Lower leg skin (tissue), 4 donors: ENCODE data around the gene ASPSCR1. TPM values are rescaled to one million over a fixed set of nuclear protein-coding genes. Genes with fewer than 3 reads are reported as not detected.

ENCODE experiments used
- DNase-seq, 2 donors: peaks; one replicate each; pipeline ENCODE4 v3.0.0-alpha.2; 2019; ENCODE audit warnings: low spot score in 2 of 2
- H3K4me3 ChIP-seq: fragments of 200-600 bp; sonication (generic); 2 replicates; pipeline ENCODE4 v1.5.1; 2017; ENCODE audit warnings: mild to moderate bottlenecking, low read depth; ENCODE audit not compliant: poor library complexity, severe bottlenecking
- CTCF ChIP-seq, 3 donors: fragments of 450-650 bp; IDR thresholded peaks; one replicate each; pipeline ENCODE4 v1.5.1; 2016; ENCODE audit warnings: antibody characterized with exemption in 3 of 3, mild to moderate bottlenecking in 3 of 3, moderate library complexity in 2 of 3
- POLR2A ChIP-seq, 2 donors: fragments of 450-650 bp; IDR thresholded peaks; one replicate each; pipeline ENCODE4 v1.6.1; 2016 to 2017; ENCODE audit warnings: antibody characterized with exemption in 2 of 2, mild to moderate bottlenecking in 1 of 2, moderate library complexity in 1 of 2
- WGBS, 2 donors: methylation state at CpG; one replicate each; pipeline ENCODE4 v1.1.5; 2018; 5-methylcytosine and 5-hydroxymethylcytosine counted together
- intact Hi-C: fragments of 100-400 bp; cut with DNase I; formaldehyde crosslinking; loops from one replicate; pipeline ENCODE4 v1.15.0; 2023; ENCODE audit warnings: low total_unique reads
- total RNA-seq, 4 donors: library from RNA; depleted of rRNA; stranded (reverse); fragments of >200 nt; gene quantifications; one replicate each; pipeline ENCODE4 v1.1.0, GENCODE V29; 2016

Gene ASPSCR1
- total RNA-seq, 4 donors from 2014 or later: 24.0 to 31.5 (median 27.4) TPM

DNA sequence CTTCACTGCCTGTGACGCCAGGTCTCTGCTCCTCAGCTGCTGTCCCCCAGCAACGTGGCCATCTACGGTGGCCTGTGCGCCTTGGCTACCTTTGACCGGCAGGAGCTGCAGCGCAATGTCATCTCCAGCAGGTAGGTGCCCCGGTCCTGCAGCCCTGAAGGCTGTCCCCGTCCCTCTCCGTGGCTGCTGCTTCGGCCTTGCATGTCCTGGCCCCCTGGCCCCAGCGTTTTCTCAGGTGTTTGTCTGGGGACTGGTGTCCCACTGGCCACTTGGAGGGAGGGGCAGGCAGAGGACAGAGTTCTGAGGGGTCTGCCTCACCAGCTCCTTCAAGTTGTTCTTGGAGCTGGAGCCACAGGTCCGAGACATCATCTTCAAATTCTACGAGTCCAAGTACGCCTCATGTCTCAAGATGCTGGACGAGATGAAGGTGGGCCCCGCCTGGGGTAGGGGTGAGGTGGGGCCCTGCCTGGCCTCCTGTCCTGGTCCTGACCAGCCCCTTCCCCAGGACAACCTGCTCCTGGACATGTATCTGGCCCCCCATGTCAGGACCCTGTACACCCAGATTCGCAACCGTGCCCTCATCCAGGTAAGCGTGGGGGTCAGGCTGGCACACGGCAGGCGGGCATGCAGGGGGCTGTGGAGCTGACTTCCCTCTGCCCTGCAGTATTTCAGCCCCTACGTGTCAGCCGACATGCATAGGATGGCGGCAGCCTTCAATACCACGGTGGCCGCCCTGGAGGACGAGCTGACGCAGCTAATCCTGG lies 78.7 kb downstream of the ASPSCR1 start:
- no peak for DNase-seq
- 89 to 92% methylated on average over 24 to 25 of the region's 28 CpGs for WGBS, 2 donors
- intact Hi-C loops: no loop called here
- no peak overlapping the region for H3K4me3 ChIP-seq
- TF ChIP-seq CTCF (IDR thresholded peaks at IDR 0.05): no peak
- no peak for TF ChIP-seq POLR2A (IDR thresholded peaks at IDR 0.05)

DNA sequence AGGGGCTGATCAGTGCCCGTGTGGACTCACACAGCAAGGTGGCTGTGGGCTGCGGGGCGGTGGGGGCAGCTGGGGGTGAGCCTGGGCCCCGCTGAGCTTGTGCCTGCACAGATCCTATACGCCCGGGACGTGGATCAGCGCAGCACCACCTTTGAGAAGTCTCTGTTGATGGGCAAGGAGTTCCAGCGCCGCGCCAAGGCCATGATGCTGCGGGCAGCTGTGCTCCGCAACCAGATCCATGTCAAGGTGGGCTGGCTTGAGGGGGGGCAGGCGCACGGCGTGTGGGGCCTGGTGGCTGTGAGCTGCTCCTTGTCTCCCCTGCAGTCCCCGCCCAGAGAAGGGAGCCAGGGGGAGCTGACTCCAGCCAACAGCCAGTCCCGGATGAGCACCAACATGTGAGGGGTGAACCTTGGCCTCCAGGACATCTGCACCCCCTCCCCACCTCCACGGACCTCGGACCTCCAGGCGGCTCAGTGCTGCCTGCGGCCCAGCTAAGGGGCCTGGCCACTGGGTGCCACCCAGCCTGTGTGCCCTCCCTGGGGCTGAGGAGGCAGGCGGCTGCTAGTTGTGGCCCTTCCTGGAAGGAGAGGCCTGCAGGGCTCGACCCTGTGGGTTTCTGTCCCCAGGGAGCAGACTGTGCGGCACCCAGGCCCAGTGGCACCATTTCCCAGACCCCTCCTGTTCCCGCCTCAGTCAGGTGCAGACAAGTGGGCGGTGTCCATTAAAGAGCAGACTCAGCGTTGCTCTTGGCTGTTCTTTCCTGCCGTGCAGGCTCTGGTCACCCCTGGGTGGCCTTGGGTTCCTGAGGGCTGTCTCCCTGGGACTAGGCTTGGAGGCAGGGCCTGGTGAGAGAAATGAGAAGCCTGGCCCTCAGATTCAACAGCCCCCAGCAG lies 79.5 kb downstream of the ASPSCR1 start:
- intact Hi-C loops: no loop called here
- no peak for TF ChIP-seq POLR2A (IDR thresholded peaks at IDR 0.05)
- TF ChIP-seq CTCF (IDR thresholded peaks at IDR 0.05): no peak
- DNase-seq: no peak
- WGBS, 2 donors: 81 to 84% methylated on average over 10 to 24 of the region's 29 CpGs
- no peak overlapping the region for H3K4me3 ChIP-seq

DNA sequence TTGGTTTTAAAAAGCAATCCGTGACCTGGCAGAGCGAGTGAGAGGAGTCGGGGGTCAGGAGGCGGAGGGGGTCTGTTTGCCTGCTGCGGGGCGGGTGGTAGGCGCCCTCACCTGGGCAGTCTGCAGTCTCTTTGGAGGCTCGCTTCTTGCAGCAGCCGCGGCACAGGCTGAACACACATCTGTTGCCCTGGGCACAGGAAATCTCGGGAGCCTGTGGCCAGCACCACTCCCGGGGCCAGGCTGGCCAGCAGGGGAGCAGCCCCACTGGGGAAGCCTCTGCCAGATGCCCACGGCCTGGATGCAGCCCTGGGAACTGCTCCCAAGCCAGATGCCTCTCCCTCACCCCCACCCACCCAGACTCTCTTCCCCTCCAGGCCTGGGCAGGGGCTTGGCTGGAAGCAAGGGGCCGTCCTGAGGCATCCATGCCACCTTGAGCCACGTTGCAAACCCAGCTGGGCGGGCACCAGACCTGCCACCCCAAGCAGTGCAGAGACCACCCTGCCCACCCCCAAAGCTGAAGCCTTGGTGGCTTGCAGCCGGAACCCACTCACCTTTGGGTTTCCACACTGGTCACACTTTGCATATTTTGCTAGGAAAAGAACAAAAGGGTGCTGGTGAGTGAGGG lies 80.9 kb downstream of the ASPSCR1 start:
- WGBS, 2 donors: 74 to 78% methylated on average over 14 to 17 of the region's 17 CpGs
- DNase-seq: no peak

GRCh38 chr17:82058855-82059249 lies 81.4 kb downstream of the ASPSCR1 start:
- intact Hi-C loops: no loop called here
- no peak for DNase-seq
- no peak overlapping the region for H3K4me3 ChIP-seq
- no peak for TF ChIP-seq POLR2A (IDR thresholded peaks at IDR 0.05)
- no peak for TF ChIP-seq CTCF (IDR thresholded peaks at IDR 0.05)
- 81 to 86% methylated on average over 10 of the region's 10 CpGs for WGBS, 2 donors

More for the DNA sequence above, 80.9 kb downstream of the ASPSCR1 start:
- no peak overlapping the region for H3K4me3 ChIP-seq
- TF ChIP-seq CTCF (IDR thresholded peaks at IDR 0.05) (no peak), POLR2A (IDR thresholded peaks at IDR 0.05) (no peak)
- intact Hi-C loops: no loop called here

DNA sequence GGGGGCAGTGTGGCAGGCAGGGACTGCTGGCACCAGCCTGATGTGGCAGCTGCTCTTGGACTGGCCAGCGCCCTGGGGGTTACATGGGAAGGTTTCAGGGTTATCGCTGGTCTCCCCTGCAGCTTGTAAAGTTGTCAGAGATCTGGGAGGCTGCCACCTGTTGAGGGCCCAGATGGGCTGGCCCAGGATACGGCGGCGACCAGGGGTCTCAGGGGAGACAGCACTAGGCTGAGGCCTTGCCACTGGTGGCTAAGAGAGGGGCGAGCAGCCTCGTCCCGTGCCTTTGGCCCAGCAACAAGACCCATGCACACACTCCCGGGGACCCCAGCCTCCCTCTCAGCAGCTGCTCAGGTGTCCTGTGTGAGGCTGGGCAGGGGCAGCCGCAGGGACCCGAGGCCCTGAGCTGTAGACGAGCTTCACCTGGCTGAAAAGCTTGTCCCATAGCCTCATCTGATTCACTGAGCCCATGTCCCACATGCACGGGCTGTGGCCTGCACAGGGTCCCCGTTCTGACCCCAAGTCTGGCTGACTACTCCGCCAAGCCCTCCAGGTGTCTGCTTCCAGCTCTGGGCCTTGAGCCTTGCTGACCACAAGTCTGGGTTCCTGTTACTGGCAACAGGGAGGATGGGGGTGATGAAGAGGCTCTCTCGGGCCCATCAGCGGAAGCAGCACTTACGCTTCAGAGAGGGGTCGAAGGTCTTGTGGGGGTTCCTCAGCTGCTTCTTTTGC lies 82.0 kb downstream of the ASPSCR1 start:
- no peak overlapping the region for H3K4me3 ChIP-seq
- TF ChIP-seq POLR2A (IDR thresholded peaks at IDR 0.05) (no peak), CTCF (IDR thresholded peaks at IDR 0.05) (no peak)
- no peak for DNase-seq
- WGBS, 2 donors: 72 to 79% methylated on average over 13 to 17 of the region's 19 CpGs
- intact Hi-C loops: no loop called here
